ENCODE data around the gene MEGF9.
A peak's percentile ranks its signal among the peaks of the same experiment; 100 is the strongest.

The MEGF9 gene

DNA sequence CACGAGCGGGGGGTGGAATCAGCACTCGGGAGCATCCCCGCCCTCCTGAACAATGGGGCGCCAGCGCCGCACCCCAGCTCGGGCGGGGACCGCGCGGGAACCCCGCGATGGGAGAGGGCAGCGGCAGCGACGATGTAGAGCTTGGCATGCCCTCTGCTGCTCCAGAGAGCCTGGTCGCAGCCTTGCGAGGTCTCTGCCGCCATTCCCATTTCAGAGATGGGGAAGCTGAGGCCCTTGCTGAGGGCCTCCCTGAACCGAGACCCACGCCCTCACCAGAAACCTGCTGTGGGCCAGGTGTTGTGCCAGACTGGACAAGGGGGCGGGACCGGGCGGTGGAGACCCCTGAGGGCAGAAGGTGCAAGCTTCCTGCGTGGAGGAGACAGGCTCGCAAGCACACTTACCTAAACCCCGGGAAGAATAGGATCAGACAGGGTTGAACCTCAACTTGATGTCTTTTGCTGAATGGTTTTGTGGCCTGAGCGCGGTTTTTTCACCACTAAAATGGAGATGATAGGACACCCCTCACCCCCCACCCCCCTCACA is 647 bp upstream of the MEGF9 start:
- peaks cover 41% of the 10 kb centered on the region for H3K27me3 ChIP-seq (ENCODE audit: insufficient read depth, low read length)
- WGBS = 7% methylated on average over 28 of the region's 30 CpGs
- H3K4me1 ChIP-seq (ENCODE audit: insufficient read depth, low read length) = no peaks in the 10 kb centered on the region; the same call in 1 of the 2 replicates
- peak overlapping the region; percentile 14 for H3K27ac ChIP-seq (ENCODE audit: low read depth, low read length)
- no peaks in the 10 kb centered on the region for H3K9me3 ChIP-seq (ENCODE audit: insufficient read depth, low read depth, low read length)
- no peaks in the 10 kb centered on the region for H3K36me3 ChIP-seq (ENCODE audit: insufficient read depth, low read length)
- peak overlapping the region; percentile 67 for H3K4me3 ChIP-seq (ENCODE audit: low read length)
- H3K9ac ChIP-seq (ENCODE audit: low read depth, low read length) = peak overlapping the region; percentile 79

DNA sequence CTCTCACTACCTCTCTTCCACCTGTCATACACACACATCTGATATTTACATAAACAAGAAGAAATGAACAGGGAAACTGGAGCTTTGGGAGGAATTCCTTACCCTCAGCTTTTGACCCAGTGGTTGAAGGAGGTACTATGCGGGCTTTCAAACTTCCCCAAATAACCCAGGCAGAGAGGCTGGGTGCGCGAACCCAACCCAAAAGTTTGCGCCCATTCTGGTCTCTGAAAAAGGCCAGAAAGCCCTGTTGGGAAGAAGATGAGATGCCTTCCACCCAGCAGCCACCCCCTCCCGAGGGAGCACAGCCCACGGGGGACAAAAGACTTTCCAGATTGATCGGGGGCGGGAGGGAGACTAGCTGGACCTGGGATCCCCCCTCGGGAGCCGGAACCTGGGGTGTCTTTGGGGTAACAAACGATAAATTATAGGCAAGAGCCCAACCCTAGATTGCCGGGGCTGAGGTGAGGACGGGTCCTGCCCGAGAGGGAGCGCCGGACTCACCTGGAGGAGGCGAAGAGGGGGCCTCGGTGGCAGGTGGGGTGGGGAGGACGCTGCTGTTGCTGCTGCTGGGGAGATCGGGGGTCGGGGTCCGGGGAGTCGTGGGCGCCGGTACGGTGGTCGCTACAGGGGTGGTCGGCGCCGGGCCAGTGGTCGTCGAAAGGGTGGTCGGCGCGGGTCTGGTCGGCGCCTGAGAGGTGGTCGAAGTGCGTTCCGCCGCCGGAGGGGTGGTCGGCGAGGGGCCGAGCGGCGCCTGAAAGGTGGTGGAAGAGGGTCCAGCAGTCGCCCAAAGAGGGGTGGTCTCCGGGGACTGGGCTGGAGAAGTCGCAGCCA is 798 bp downstream of the MEGF9 start:
- WGBS = 6% methylated on average over 50 of the region's 50 CpGs
- Histone ChIP-seq H3K36me3 (ENCODE audit: insufficient read depth, low read length) (no peaks in the 10 kb centered on the region), H3K4me1 (ENCODE audit: insufficient read depth, low read length) (no peaks in the 10 kb centered on the region; the same call in 1 of the 2 replicates), H3K27me3 (ENCODE audit: insufficient read depth, low read length) (peaks cover 41% of the 10 kb centered on the region), H3K4me3 (ENCODE audit: low read length) (peak overlapping the region; percentile 67), H3K27ac (ENCODE audit: low read depth, low read length) (no peak overlapping the region), H3K9me3 (ENCODE audit: insufficient read depth, low read depth, low read length) (no peaks in the 10 kb centered on the region), H3K9ac (ENCODE audit: low read depth, low read length) (no peak overlapping the region)

DNA sequence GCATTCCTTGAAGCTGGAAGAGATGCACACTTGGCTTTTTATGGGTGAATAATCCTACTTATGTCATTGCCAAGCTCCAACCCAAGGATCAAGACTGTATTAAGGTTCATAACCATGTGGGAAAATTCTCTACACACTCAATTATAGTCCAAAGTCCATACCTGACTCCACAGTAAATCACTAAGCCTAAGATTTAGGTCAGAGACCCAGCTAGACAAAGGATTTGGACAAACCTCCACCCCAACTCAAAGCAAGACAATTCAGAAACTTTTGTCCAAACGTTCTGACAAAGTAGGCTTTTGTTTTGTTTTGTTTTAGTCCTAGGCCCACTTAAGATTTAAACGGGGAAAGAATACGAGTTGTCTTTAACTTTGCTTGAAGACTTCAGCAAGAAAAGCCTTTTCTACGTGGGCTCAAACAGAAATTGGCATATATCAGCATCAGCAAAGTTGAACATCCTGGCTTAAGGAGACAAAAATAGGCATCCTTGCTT is 1.7 kb downstream of the MEGF9 start:
- WGBS = 83% methylated on average over 4 of the region's 4 CpGs
- Histone ChIP-seq H3K27me3 (ENCODE audit: insufficient read depth, low read length) (peaks cover 41% of the 10 kb centered on the region), H3K4me3 (ENCODE audit: low read length) (peak overlapping the region; percentile 67; the same call in 1 of the 2 replicates), H3K9ac (ENCODE audit: low read depth, low read length) (no peak overlapping the region), H3K4me1 (ENCODE audit: insufficient read depth, low read length) (no peaks in the 10 kb centered on the region; the same call in 1 of the 2 replicates), H3K9me3 (ENCODE audit: insufficient read depth, low read depth, low read length) (no peaks in the 10 kb centered on the region), H3K27ac (ENCODE audit: low read depth, low read length) (no peak overlapping the region), H3K36me3 (ENCODE audit: insufficient read depth, low read length) (no peaks in the 10 kb centered on the region)

DNA sequence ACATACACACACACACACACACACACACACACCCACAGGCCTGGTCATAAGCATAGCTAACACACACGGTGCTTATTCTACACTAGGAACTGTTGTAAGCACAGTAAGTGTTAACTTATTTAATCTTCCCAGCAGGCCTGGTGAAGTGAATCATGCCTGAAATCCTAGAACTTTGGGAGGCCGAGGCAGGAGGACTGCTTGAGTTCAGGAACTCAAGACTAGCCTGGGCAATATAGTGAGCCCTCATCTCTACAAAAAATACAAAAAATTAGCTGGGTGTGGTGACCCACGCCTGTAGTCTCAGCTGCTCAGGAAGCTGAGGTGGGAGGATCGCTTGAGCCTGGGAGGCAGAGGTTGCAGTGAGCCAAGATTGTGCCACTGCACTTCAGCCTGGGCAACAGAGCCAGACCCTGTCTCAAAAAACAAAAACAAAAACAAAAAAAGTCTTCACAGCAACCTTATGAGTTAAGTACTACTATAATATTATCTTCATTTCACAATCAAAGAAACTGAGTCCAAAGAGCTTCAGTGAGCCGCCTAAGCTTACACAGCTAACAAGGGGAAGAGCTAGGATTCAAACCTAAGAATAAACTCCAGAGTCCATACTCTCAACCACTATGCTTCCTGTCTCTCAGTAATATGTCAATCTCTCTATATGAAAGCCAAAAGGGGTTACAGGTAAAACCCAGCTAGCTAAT is 2.3 kb downstream of the MEGF9 start:
- Histone ChIP-seq H3K9ac (ENCODE audit: low read depth, low read length) (no peak overlapping the region), H3K36me3 (ENCODE audit: insufficient read depth, low read length) (no peaks in the 10 kb centered on the region), H3K9me3 (ENCODE audit: insufficient read depth, low read depth, low read length) (no peaks in the 10 kb centered on the region), H3K4me1 (ENCODE audit: insufficient read depth, low read length) (no peaks in the 10 kb centered on the region; the same call in 1 of the 2 replicates), H3K4me3 (ENCODE audit: low read length) (no peak overlapping the region), H3K27me3 (ENCODE audit: insufficient read depth, low read length) (peaks cover 42% of the 10 kb centered on the region), H3K27ac (ENCODE audit: low read depth, low read length) (no peak overlapping the region)
- 92% methylated on average over 5 of the region's 5 CpGs for WGBS

DNA sequence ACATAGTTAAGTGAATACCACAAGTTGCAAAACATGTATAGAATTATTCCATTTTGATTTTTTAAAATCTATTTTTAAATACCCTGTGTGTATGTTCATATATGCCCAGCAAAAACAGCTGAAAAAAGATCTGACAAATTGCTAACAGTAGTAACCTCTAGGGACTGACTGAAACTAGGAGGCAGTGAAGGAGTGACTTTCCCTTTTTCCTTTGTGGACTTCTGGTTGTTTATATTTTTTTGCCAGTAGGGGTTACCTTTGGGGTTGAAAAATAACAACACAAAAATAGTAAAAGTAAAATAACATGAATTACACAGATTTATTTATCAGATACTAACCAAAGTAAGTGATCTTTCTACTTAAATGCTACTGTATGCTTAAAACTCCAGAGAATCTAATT is 2.9 kb downstream of the MEGF9 start:
- no peak overlapping the region for H3K9ac ChIP-seq (ENCODE audit: low read depth, low read length)
- no peaks in the 10 kb centered on the region for H3K9me3 ChIP-seq (ENCODE audit: insufficient read depth, low read depth, low read length)
- H3K27me3 ChIP-seq (ENCODE audit: insufficient read depth, low read length) = peaks cover 45% of the 10 kb centered on the region
- no peak overlapping the region for H3K27ac ChIP-seq (ENCODE audit: low read depth, low read length)
- no peak overlapping the region for H3K4me3 ChIP-seq (ENCODE audit: low read length)
- H3K36me3 ChIP-seq (ENCODE audit: insufficient read depth, low read length) = no peaks in the 10 kb centered on the region
- no peaks in the 10 kb centered on the region; the same call in 1 of the 2 replicates for H3K4me1 ChIP-seq (ENCODE audit: insufficient read depth, low read length)

DNA sequence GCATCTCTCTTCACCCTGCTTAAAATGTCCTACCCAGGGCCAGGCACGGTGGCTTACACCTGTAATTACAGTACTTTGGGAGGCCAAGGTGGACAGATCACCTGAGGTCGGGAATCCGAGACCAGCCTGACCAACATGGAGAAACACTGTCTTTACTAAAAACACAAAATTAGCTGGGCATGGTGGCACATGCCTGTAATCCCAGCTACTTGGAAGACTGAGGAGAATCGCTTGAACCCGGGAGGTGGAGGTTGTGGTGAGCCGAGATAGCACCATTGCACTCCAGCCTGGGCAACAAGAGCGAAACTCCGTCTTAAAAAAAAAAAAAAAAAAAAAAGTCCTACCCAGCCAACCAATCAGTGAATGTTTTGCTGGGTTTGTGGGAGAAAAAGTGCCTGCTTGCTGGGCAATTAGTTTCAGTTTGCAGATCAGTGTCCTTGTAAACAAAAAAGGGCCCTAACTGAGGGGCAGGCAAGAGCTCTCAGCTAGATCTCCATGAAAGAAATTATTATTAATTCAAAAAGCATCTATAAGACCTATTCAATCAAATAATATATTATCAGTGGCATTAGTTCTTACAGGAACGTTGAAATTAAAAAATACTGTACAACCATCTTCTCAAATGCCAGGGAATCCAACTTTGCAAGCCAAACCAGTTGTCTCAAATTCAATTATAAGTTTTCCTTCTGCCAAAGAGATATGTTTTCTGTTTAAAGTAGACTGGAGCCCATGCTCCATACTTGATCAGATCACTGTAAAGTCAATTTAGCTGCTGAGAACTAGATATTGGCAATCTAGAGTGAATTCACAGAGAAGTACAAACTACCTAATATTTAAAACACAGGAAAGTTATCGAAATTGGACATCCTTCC is 3.9 kb downstream of the MEGF9 start:
- peaks cover 47% of the 10 kb centered on the region for H3K27me3 ChIP-seq (ENCODE audit: insufficient read depth, low read length)
- no peaks in the 10 kb centered on the region for H3K9me3 ChIP-seq (ENCODE audit: insufficient read depth, low read depth, low read length)
- no peak overlapping the region for H3K27ac ChIP-seq (ENCODE audit: low read depth, low read length)
- WGBS = 83% methylated on average over 7 of the region's 10 CpGs
- no peak overlapping the region for H3K9ac ChIP-seq (ENCODE audit: low read depth, low read length)
- no peaks in the 10 kb centered on the region for H3K36me3 ChIP-seq (ENCODE audit: insufficient read depth, low read length)
- H3K4me1 ChIP-seq (ENCODE audit: insufficient read depth, low read length) = no peaks in the 10 kb centered on the region; the same call in 1 of the 2 replicates
- H3K4me3 ChIP-seq (ENCODE audit: low read length) = no peak overlapping the region

DNA sequence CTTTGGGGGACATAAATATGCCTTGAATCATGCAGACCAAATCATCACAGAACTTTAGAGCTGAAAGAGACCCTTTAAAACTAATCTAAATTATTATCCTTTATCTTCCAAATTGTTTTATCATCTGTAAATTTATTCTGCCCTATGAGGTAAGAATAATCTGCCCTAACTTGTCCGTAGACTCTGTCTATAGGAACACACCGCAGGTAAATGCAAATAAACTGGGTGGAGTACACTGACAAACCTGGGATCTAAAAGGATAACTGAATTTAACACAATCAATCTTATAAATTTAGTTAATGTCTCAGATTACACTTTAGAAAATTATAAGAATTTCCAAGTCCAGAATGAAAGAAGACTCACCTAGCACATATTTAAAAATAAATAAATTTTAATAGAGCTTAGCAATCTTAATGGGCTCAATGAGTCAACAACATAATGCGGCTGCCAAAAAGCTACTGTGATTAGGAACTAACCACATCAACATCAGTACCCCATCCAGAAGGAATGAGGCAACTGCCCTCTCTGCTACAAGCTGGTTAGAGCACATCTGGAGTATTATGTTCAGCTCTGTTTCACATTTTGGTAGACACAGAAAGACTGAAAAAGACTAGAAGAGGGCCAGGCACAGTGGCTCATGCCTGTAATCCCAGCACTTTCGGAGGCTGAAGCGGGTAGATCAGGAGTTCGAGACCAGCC is 5.6 kb downstream of the MEGF9 start:
- no peaks in the 10 kb centered on the region for H3K9me3 ChIP-seq (ENCODE audit: insufficient read depth, low read depth, low read length)
- H3K4me1 ChIP-seq (ENCODE audit: insufficient read depth, low read length) = no peaks in the 10 kb centered on the region; the same call in 1 of the 2 replicates
- H3K4me3 ChIP-seq (ENCODE audit: low read length) = no peak overlapping the region
- no peak overlapping the region for H3K27ac ChIP-seq (ENCODE audit: low read depth, low read length)
- WGBS = 89% methylated on average over 6 of the region's 6 CpGs
- no peak overlapping the region for H3K9ac ChIP-seq (ENCODE audit: low read depth, low read length)
- no peaks in the 10 kb centered on the region for H3K36me3 ChIP-seq (ENCODE audit: insufficient read depth, low read length)
- H3K27me3 ChIP-seq (ENCODE audit: insufficient read depth, low read length) = peaks cover 40% of the 10 kb centered on the region

DNA sequence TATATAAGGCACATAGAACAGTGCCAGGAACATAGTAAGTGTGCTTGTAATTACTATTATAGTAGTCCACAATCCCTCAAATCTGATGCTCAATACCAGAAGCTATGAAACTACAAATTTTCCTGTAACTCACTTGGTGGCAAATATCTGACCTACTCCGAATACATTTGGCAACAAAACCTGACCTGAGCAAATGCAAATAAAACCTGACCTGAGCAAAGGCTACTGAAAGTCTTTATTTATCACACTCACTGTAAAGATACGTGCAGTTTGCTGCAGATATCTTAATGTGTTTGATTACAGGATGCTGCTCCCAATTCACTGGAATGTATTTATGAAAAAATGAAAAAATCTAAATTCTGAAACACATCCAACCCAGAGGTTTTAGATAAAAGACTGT is 7.1 kb downstream of the MEGF9 start:
- Histone ChIP-seq H3K9me3 (ENCODE audit: insufficient read depth, low read depth, low read length) (no peaks in the 10 kb centered on the region), H3K27ac (ENCODE audit: low read depth, low read length) (no peak overlapping the region), H3K27me3 (ENCODE audit: insufficient read depth, low read length) (peaks cover 28% of the 10 kb centered on the region), H3K9ac (ENCODE audit: low read depth, low read length) (no peak overlapping the region), H3K4me3 (ENCODE audit: low read length) (no peak overlapping the region), H3K4me1 (ENCODE audit: insufficient read depth, low read length) (no peaks in the 10 kb centered on the region), H3K36me3 (ENCODE audit: insufficient read depth, low read length) (no peaks in the 10 kb centered on the region)
- 90% methylated on average over 1 of the region's 2 CpGs for whole genome bisulfite sequencing

DNA sequence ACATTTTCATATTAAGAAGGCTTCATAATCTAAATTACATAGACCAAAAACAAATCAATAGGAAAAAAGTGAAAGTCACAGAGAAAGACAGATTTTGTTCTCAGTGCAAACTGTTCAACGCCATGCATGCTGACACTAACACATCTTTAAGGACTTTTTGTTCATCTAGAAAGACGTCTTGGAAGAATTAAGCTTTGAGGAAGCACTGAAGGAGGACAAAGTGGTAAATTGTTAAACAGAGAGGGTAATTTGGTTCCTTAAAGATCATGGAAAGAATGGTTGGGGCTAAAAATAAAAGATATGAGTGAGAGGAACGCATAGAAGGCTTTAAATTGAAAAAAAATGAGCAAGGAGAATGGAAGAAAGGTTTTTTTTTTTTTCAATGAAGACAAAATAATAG is 9.1 kb downstream of the MEGF9 start:
- H3K4me3 ChIP-seq (ENCODE audit: low read length) = no peak overlapping the region
- no peaks in the 10 kb centered on the region for H3K4me1 ChIP-seq (ENCODE audit: insufficient read depth, low read length)
- 52% methylated on average over 3 of the region's 3 CpGs for WGBS
- peaks cover 24% of the 10 kb centered on the region for H3K27me3 ChIP-seq (ENCODE audit: insufficient read depth, low read length)
- no peaks in the 10 kb centered on the region for H3K9me3 ChIP-seq (ENCODE audit: insufficient read depth, low read depth, low read length)
- H3K9ac ChIP-seq (ENCODE audit: low read depth, low read length) = no peak overlapping the region
- H3K27ac ChIP-seq (ENCODE audit: low read depth, low read length) = no peak overlapping the region
- H3K36me3 ChIP-seq (ENCODE audit: insufficient read depth, low read length) = no peaks in the 10 kb centered on the region

DNA sequence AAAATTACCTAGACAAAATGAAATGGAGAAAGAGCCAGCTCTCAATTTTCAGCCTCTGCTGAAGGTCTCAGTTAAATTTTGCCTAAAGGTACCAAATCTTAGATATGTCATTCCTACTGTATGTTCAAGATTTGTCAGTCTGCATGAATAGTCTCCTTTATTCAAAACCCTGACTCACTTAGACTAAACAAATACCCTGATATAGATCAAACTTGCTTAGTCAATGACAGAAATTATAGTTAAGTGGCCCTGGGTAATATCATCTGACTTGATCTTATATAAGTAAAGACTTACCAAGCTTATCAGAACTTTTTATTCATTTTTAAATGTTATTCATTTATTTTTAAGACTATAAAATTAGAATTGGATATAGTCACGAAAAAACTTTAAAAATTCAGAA is 12.2 kb downstream of the MEGF9 start:
- WGBS = no CpG with 5 or more reads among the region's 1 CpG
- no peak overlapping the region for H3K27ac ChIP-seq (ENCODE audit: low read depth, low read length)
- H3K27me3 ChIP-seq (ENCODE audit: insufficient read depth, low read length) = peaks cover 55% of the 10 kb centered on the region
- H3K4me1 ChIP-seq (ENCODE audit: insufficient read depth, low read length) = no peaks in the 10 kb centered on the region
- no peak overlapping the region for H3K9ac ChIP-seq (ENCODE audit: low read depth, low read length)
- no peaks in the 10 kb centered on the region for H3K9me3 ChIP-seq (ENCODE audit: insufficient read depth, low read depth, low read length)
- no peaks in the 10 kb centered on the region for H3K36me3 ChIP-seq (ENCODE audit: insufficient read depth, low read length)
- H3K4me3 ChIP-seq (ENCODE audit: low read length) = no peak overlapping the region
